ENCODE data around the gene TBX15. TPM values are rescaled to one million over a fixed set of nuclear protein-coding genes. Genes with fewer than 3 reads are reported as not detected.
A peak's percentile ranks its signal among the peaks of the same experiment; 100 is the strongest.
"Not testable (repeated sequence)": the region's sequence is repeated elsewhere in the genome, so short reads cannot be mapped to it uniquely, and the experiment has no call there.

TBX15 gene
- total RNA-seq, 1 experiment from 2014 or later = not detected

DNA sequence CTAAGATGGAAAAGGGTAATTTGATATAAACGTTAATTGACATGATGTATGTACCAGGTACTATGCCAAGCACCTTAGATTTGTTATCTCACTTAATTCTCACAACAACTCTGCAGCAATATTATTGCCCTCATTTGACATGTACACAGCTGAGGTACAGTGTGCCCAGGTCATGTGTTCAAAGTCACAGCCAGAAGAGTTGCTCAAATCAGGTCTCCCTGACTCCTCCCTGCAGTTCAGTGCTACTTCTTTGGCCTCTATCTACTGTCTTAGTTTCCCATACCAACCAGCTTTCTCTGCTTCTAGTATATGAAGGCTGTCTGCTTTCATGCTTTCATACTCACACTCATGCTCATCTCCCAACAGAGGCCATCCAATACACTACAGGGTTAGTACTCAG, 15.1 kb downstream of the TBX15 start:
- in situ Hi-C loops (cut with HindIII; ENCODE audit: low pct_unique_long_range_greater_than_20kb, low sequenced_read_pairs) = no loop called here
- no peak for DNase-seq (ENCODE audit: low read depth)

DNA sequence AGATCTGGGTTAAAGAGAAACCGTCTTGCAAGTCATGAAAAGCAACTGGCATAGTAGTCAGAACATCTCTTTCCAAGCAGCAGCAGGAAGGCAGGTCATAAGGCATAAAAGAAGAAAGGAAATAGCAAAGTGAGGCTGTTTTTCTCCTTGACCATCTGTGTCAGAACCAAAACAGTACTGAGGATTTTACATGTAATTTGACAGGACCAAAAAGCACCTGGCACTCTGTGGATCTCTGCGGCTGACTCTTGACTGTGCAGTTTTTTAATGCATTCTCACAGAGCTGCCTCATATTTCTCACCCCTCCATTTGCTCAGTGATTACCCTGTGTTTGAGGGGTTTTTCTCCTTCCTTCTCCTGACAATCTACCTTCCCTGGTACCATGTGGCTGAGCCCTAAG, 17.7 kb downstream of the TBX15 start:
- no peak for DNase-seq (ENCODE audit: low read depth)
- in situ Hi-C loops (cut with HindIII; ENCODE audit: low pct_unique_long_range_greater_than_20kb, low sequenced_read_pairs) = no loop called here

- in situ Hi-C loops (cut with HindIII; ENCODE audit: low pct_unique_long_range_greater_than_20kb, low sequenced_read_pairs) = no loop called here
- peak; percentile 48 for DNase-seq (ENCODE audit: low read depth)
Measured at GRCh38 chr1:118963456-118964430, 24.4 kb downstream of the TBX15 start.

GRCh38 chr1:118963138-118963455, 25.0 kb downstream of the TBX15 start:
- no peak for DNase-seq (ENCODE audit: low read depth)
- in situ Hi-C loops (cut with HindIII; ENCODE audit: low pct_unique_long_range_greater_than_20kb, low sequenced_read_pairs) = no loop called here

DNA sequence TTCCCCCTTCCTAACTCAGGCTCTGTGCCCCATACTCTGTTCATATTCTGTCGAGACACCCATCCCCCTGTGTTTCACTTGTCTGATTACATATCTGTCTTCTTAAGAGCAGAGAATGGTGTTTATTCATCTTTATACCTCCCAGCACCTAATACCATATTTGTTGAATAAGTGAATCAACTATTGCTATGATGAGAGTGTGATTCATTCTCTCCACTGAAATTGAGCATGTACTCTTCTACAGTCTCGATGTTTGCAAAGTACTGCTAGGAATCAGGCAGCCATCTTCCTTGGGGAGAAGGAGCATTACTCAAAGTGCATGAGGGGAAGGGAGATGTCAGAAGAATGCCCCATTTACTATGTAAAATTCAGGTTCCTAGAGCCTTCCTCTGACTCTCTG, 27.0 kb downstream of the TBX15 start:
- DNase-seq (ENCODE audit: low read depth) = no peak
- in situ Hi-C loops (cut with HindIII; ENCODE audit: low pct_unique_long_range_greater_than_20kb, low sequenced_read_pairs) = no loop called here

DNA sequence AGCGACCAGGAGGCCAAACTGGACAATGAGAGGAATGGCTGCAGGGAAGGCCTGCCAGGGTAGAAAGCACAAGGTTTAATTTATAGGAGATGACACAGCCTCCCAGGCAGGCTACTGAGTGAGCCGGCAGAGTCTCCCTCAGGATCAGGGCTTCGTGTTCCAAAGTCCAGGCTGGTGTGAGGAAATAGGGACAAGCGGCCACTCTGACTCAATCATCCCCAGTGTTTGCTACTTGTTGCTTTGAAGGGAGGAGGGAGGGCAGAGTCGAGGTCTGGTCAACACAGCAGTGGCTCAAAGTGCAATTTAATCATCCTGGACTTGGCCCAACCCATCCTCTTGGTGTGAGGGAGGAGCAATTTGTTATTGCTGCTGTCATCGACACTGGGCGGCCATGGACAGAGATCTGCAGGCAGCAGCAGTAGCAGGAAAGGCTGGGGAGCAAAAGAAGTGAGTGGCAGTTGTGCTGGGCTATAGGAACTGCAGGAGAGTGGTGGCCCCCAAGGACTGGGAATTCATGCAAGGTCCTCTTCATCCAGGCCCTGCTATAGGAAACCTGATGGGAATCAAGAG, 27.5 kb downstream of the TBX15 start:
- DNase-seq (ENCODE audit: low read depth) = peak; percentile 94
- in situ Hi-C loops (cut with HindIII; ENCODE audit: low pct_unique_long_range_greater_than_20kb, low sequenced_read_pairs) = no loop called here

DNA sequence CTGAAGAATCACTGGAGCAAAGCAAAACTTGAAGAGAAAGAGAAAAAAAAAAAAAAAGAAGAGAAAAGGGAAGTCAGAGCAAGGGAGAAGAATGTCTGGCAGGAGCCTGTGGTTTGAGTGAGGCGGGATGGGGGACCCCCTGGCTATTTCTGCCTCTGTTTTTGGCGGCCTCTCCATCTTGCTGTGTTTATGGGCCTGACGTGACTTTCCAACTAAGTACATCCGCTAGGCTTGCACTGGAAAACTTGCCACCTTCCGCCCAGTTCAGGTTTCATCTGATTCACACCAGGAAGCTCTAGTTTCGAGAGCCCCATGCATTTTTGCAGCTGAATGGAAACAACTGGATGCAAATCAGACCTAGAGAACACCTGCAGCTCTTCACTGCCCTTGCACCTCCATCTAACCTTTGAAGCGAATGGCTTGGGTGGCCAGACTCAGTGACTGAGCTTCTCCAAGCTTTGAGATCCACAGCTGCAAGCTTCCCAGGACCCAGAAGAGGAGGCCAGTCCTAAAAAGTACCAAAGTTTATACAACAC, 28.0 kb downstream of the TBX15 start:
- DNase-seq (ENCODE audit: low read depth) = peak; percentile 56
- in situ Hi-C loops (cut with HindIII; ENCODE audit: low pct_unique_long_range_greater_than_20kb, low sequenced_read_pairs) = no loop called here

DNA sequence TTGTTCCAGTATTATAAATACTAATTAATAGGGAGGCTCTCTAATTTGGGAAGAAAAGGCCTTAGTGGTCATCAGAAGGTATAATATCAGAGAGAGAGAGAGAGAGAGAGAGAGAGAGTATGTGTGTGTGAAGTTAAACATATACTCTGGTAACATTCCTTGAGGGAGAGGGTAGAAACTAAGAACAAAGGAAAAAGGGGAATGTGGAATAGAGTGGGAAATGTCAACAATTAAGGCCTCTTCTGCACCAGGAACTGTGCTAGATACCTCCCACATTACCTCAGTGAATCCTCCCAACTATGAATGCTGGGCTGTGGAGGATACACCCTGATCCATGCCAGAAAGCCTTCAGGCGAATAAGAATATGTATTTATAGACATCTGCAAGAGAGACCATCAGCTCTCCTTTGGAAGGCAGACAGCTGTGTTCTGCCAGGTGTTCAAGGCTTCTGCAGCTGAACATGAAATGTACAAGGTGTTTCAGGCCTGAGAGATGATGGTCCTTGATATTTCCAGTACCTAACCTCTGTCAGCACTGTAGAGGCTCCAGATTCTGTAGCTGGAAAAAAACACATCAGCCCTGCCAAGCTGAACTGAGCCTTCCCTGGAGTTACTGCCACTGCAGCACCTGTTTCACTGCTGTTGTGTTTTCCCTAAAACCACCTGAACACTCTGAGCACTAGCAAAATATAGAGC, 29.1 kb downstream of the TBX15 start:
- DNase-seq (ENCODE audit: low read depth) = no peak
- in situ Hi-C loops (cut with HindIII; ENCODE audit: low pct_unique_long_range_greater_than_20kb, low sequenced_read_pairs) = no loop called here

DNA sequence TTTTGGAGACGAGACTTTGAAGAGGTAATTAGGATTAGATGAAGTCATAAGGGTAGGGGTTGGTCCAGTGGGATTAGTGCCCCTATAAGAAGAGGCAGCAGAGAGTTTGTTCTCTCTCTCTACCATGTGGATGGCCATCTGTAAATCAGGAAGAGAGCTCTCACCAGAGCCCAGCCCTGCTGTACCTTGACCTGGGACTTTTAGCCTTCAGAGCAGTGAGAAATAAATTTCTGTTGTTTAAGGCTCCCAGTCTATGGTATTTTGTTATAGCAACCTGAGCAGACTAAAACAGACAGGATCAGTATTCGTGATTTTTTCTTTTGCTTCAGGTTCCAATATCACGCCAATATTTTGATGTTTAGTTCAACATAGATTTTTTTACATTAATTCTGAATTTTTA, 30.0 kb downstream of the TBX15 start:
- in situ Hi-C loops (cut with HindIII; ENCODE audit: low pct_unique_long_range_greater_than_20kb, low sequenced_read_pairs) = no loop called here
- no peak for DNase-seq (ENCODE audit: low read depth)

- in situ Hi-C loops (cut with HindIII; ENCODE audit: low pct_unique_long_range_greater_than_20kb, low sequenced_read_pairs) = not testable (repeated sequence)
Measured at GRCh38 chr1:118957579-118957978, 30.6 kb downstream of the TBX15 start.

GRCh38 chr1:118954301-118954905, 33.7 kb downstream of the TBX15 start:
- no peak for DNase-seq (ENCODE audit: low read depth)
- in situ Hi-C loops (cut with HindIII; ENCODE audit: low pct_unique_long_range_greater_than_20kb, low sequenced_read_pairs) = no loop called here

More at GRCh38 chr1:118957579-118957978, 30.6 kb downstream of the TBX15 start:
- DNase-seq (ENCODE audit: low read depth) = not testable (repeated sequence)

- no peak for DNase-seq (ENCODE audit: low read depth)
Measured at GRCh38 chr1:118951270-118951936, 36.7 kb downstream of the TBX15 start.

GRCh38 chr1:118949315-118949714, 38.8 kb downstream of the TBX15 start:
- peak; percentile 92 for DNase-seq (ENCODE audit: low read depth)
- in situ Hi-C loops (cut with HindIII; ENCODE audit: low pct_unique_long_range_greater_than_20kb, low sequenced_read_pairs) = no loop called here

More at GRCh38 chr1:118951270-118951936, 36.7 kb downstream of the TBX15 start:
- in situ Hi-C loops (cut with HindIII; ENCODE audit: low pct_unique_long_range_greater_than_20kb, low sequenced_read_pairs) = no loop called here

- in situ Hi-C loops (cut with HindIII; ENCODE audit: low pct_unique_long_range_greater_than_20kb, low sequenced_read_pairs) = no loop called here
- DNase-seq (ENCODE audit: low read depth) = no peak
Measured at GRCh38 chr1:118948846-118949245, 39.3 kb downstream of the TBX15 start.

- no peak for DNase-seq (ENCODE audit: low read depth)
- in situ Hi-C loops (cut with HindIII; ENCODE audit: low pct_unique_long_range_greater_than_20kb, low sequenced_read_pairs) = no loop called here
Measured at GRCh38 chr1:118948351-118948750, 39.8 kb downstream of the TBX15 start.

DNA sequence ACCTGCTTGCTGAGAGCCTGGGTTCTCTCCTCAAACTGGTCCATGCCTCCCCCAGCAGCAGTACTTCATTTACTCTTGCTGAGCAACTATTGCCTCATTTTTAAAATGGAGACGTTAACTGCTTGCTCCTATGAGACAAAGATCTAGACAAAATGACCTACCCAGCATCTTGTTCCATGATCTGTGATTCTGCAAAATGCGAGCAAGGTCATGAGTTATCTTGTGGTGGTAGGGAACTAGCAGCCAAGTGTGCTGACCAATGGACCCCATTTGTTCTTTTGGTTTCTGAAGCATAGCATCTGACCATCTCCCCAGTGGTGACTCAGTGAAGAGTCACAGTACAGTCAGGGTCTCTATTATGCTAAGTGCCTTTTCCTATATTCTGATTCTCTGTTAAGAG, 40.4 kb downstream of the TBX15 start:
- DNase-seq (ENCODE audit: low read depth) = peak; percentile 84
- in situ Hi-C loops (cut with HindIII; ENCODE audit: low pct_unique_long_range_greater_than_20kb, low sequenced_read_pairs) = no loop called here

DNA sequence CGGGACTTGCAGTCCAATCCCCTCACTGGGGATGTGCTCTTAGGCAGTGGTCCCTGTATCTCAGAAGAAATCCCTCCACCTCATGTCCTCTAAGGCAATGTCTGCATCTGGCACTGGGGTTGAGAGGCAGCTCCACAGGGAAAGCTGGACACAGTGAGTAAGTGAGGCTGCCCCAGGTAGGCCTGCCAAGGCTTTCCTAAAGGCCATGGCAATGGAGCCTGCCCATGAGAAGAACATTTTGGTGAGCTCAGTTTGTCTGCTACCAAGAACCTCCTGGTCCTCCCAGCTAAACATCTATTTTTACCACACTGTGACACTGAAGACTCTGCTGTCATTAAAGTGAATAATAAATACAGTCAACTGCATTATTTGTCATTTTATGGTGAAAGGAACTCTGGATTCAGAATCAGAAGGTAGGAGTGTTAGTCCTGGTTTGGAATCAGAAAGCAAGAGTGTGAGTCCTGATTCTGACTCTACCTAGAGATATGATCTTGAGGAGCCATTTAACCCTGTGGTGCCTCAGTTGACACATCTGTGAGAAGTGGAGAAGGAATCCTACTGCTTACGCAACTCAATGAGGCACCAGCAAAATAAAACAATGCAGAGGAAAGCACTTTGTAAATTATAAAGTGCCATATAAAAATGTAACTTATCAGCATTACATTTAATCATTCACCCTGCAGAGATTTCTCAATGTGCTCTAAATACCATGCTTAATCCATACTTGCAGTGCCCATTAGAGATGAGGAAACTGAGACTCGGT, 41.0 kb downstream of the TBX15 start:
- in situ Hi-C loops (cut with HindIII; ENCODE audit: low pct_unique_long_range_greater_than_20kb, low sequenced_read_pairs) = no loop called here
- DNase-seq (ENCODE audit: low read depth) = no peak
